NCI-H1417 (cell line): ENCODE results near the gene CTAGE8.
"Not testable (repeated sequence)": the region's sequence is repeated elsewhere in the genome, so short reads cannot be mapped to it uniquely, and the experiment has no call there.

Source experiments
- DNase-seq, 3 experiments: peaks; one replicate each; lab custom pipeline; 2025; lab: John Stamatoyannopoulos, UW

Gene CTAGE8, protein sequence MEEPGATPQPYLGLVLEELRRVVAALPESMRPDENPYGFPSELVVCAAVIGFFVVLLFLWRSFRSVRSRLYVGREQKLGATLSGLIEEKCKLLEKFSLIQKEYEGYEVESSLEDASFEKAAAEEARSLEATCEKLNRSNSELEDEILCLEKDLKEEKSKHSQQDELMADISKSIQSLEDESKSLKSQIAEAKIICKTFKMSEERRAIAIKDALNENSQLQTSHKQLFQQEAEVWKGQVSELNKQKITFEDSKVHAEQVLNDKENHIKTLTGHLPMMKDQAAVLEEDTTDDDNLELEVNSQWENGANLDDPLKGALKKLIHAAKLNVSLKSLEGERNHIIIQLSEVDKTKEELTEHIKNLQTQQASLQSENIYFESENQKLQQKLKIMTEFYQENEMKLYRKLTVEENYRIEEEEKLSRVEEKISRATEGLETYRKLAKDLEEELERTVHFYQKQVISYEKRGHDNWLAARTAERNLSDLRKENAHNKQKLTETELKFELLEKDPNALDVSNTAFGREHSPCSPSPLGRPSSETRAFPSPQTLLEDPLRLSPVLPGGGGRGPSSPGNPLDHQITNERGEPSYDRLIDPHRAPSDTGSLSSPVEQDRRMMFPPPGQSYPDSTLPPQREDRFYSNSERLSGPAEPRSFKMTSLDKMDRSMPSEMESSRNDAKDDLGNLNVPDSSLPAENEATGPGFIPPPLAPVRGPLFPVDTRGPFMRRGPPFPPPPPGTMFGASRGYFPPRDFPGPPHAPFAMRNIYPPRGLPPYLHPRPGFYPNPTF

DNA sequence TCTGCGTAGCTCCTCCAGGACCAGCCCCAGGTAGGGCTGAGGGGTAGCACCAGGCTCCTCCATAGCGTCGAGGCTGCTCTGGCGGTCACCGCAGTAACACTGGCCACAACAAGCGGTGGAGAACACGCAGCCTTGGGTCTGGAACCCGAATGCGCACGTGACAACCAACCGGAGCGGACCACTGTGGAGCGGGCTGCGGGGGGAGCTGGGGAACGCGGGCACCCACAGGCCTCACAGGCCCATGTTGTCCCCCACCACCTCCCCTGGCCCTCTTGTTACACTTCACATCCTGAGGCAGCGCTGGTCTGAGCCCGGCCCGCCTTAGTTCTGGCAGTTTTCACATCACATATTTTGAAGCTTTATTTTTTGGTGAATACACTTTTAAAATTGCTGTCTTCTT is at the start of gene CTAGE8:
Gene CTAGE8 (minus strand): TSS at position 101 of the 400 bp plus-strand sequence. CDS start 38 bp downstream, at position 63.
- DNase-seq = not testable (repeated sequence)

DNA sequence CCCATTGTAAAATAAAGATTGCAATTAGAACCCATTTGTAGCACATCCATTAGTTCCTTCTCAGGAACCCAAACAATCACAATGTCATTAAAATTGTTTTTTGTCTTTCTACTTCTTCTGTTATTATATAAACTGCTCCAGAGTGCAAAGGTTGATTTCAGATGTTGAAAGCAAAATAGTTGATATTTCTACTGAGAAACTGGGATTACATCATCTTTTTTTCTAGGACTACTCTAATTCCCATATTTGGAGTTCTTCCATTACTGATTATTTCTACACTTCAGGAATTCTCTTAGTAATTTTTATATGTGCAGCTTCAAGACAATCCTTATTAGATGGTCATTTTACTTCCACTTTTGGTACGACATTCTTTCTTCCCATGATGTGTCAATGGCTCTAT is 48.4 kb upstream of the CTAGE8 start:
- DNase-seq = not testable (repeated sequence)

DNA sequence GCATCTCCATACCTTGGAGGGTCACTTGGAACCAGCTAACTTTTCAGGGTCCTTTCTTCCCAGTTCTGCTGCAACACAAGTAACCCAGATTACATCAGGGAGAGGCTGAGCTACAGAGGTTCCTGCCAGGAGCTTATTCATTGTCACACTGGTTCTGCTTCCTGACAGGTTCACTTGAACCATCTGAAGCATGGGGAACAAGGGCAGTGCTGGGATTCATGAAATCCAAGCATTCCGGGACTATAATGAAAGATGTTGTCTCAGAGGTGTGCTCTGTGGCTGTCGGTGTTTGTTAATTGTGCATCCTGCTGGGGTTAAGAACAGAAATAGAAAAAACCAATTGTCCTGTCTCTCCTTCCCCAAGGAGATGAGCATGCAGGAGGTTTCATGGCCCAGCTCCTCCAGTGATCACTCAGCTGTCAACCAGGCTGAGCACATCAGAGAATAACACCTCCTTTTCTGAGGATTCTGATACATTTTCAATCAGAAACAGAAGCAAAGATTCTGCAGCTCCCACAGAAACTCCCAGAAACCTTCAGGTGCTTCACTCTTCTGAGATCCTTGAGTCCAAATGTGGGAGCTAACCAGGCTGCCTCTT is 42.9 kb upstream of the CTAGE8 start, which contains the start of gene OR2A1:
Gene OR2A1 (plus strand): TSS at position 548 of the 598 bp plus-strand sequence. CDS start 5,706 bp downstream, outside the sequence.
- DNase-seq = not testable (repeated sequence)

DNA sequence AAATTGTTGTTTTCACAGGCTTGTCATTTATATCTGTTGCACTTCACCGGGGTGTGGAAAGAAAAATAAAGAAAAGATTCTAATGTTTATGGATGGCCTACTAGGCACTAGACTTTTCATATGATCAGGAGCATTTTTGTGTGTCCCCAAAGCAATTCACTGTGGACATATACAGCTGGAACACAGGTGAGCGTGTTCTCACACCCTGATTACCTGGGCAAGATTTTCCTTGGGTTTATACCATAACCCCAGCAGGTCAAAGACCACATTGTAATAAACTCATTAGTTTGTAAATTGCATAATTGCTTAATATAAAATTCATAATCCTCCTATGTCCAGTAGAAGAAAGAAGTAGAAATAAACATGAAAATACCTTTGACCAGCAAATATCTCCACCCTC is 42.1 kb upstream of the CTAGE8 start:
- DNase-seq = not testable (repeated sequence)

DNA sequence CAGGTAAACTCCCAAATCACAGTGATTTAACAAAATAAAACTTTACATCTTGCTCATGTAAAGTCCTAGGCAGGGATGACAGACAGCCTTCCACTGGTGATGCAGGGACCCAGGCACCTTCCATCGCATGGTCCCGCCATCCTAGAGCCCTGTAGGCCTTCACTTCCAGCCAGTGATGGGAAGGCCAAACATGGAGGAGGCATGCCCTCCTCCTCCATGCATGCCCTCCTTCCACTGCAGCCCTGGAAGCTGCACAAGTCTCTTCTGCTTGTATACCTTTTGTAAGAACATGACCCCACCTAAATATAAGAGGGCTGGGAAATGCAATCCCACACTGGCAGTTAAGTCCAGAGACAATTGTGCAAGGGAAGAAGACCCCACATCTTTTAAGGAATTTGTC is 40.6 kb upstream of the CTAGE8 start:
- not testable (repeated sequence) for DNase-seq

DNA sequence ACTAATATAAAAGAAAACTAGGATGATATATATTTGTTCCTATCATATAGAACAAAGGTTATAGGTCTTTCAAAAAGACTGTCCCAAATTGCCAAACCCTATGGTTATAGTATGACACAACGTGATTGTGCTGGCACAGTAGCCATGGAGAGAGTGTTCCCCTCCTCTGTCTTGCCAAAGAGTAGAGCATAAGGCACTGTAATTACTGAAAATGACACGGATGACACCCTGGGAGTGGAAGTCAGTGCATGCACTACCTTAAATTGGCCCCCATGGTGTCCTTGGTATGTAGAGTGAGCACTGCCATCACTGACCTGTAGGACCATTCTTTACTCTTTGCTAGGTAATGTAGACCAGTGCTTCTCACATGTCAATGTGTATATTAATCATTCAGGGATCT is 36.1 kb upstream of the CTAGE8 start:
- not testable (repeated sequence) for DNase-seq

DNA sequence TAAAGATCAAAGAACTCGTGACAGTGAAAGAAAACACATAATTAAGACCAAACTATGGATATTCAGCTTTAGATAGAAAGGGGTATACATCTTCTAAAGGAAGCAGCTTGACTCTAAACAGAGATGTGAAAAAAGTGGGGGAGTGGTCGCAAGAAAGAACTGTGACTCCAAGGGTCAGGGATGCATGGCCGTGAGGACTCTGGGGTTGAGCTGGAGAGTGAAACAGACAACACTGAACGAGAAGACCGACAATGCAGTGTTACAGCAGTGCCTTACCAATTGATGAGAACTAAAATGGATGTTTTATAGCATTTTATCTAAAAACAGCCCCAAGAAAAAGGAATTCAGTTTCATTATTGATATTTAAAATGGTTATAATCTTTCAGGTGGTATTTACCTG is 34.5 kb upstream of the CTAGE8 start:
- not testable (repeated sequence) for DNase-seq

DNA sequence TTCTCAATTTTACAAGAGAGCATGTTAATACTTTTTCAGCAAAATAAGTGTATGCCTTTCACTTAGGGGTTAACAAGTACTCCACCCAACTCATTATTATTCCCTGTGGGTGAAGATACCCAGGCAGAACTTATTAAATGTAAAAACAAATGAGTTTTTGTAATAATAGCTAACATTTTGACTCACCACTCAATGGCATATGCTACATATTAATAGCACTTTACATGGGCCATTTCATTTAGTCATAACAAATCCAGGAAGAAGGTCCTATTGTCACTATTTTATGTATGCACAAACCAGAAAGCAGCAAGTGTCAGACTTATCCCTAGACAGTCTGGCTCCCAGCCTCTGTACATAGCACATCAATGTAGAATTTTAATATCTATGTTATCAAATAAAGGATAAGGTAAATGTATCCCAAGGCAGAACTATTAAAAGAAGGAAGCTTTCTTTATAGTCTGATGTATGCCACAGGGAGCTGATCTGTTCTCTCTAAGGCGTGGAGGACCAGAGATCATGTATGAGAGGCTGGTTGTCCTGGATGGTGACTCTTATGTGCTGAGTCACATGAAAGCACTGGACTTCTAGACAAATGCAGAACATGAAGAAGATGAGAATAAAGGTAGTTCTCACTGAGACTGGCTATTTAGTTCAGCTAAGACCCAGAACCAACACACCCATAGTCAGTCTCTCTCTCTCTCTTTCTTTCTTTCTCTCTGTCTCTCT is 33.7 kb upstream of the CTAGE8 start:
- DNase-seq = not testable (repeated sequence)

DNA sequence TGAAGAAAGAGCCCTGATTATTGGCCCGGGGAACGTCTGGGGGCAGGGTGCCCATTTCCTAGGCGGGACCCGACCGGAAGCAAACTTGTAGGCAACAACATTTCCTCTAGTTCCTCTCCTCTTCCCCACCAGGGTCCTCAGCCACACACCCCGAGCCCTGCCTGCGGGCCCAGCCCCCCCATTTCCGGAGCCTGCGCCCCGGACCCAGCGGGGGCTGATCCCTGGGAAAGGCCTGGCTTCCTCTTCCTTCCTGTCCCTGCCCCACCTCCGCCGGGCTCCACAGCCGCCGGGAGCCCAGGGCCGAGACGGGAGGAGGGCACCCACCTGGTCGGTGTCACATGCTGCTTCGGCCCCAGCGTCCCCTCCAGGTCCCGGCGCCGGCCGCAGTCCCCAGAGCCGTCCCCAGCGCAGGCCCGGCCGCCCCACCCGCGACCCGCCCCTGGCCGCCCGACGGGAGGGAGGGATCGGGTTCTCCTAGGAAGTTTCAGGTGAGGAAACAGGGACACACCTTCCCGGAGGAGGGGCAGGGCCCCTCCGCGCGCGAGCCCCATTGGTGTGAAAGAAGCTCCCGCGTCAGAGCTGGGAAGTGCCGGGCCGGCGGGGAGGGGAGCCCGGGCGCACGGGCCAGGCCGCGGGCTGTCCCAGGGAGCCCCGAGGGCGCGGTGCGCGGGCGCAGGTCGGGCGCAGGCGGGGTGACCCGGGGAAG is 24.9 kb upstream of the CTAGE8 start:
- not testable (repeated sequence) for DNase-seq

DNA sequence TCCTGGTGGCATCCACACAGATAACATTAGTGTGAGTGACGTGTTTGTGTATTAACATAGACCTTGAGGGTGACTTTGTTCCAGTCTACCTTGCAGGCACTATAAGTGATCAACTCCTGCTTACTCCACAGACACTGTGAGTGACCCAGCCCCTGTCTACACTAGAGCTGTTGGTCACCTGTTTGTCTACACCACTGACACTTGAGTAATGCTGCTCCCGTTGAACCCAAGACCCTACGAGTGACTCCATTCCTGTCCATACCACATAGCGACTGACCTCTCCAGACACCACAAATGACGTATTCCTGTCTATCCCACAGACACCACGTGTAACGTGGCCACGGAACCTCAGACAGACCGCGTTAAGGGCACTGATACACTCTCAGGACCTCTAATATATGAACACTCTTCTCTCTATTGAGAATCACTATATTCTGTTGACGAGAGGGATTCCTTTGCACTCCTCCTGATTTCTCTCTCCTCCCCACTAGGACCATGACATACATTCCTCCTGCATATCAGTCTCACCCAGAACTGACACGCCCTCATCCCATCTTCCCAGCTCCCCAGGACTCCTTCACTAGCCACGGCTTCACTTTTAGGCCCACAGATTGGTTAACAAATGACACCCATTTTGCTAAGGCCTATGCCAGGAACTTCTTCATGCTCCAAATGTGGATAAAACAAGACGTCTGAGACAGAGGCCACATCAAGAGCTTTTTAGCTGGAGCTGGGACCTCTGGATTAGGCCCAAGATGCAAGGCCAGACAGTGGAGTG is 23.5 kb upstream of the CTAGE8 start:
- not testable (repeated sequence) for DNase-seq

DNA sequence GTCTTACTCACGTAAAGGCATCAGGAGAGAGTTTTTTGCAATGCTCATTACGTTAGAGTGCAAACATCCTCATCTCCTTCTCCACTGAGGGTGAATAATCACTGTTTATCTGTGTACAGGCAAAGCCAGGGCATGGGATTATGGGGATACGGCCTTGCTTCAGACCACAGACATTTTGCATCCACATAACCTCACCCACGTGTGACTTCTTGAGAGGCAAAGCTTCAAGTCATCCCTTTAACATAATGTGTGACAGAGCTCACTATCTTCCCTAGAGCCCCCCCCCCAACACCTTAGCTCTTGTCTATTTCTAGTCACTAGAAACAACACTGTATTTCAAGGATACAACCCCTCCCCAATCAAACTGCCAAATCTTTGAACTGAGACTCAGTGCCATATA is 22.5 kb upstream of the CTAGE8 start:
- not testable (repeated sequence) for DNase-seq

DNA sequence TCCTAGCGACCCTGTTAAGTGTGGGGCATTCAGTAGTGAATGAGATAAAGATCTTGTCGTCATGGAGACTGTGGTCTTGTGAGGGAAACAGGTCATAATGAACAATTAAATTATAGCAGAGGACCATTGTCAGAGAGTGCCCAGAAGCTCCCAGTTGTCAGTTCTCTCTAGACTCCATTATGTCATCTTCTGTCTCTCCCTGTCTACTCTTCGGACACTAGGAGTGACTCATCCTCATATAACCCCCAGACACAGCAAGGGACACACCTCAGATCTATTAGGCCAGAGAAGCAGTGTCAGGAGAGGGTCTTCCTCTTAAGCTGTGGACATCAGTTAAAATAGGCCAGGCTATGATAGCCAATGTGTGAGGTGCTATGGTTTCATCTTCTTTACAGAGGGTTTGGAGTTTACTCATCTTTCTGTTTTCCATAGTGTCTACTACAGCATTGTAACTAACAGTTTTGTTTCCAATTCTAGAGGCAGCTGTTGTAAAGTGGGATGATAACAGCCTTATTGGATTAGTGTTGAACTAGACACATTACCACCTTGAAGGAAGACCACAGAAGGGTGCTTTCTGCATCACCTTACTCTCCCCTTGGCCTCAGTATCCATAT is 18.2 kb upstream of the CTAGE8 start:
- DNase-seq = not testable (repeated sequence)

DNA sequence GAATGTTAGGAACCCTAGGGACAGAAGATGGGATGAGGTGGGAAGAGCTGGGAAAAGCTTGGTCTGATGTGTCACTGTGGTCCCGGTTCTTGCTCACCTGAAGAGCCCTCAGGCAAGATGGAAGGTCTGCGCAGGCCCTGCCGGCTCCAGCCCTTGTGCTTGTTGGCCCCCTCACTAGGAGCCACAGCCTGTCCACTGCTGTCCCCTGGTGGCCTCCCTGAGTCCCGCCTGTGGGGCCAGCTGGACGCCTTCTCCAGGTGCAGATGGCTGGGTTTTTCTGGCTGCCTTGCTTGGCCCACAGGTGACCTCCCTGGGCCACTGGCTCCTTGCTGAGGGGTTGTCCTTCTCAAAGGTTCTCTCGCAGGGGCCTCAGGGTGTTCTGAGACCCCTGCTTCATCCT is 14.6 kb upstream of the CTAGE8 start:
- not testable (repeated sequence) for DNase-seq

DNA sequence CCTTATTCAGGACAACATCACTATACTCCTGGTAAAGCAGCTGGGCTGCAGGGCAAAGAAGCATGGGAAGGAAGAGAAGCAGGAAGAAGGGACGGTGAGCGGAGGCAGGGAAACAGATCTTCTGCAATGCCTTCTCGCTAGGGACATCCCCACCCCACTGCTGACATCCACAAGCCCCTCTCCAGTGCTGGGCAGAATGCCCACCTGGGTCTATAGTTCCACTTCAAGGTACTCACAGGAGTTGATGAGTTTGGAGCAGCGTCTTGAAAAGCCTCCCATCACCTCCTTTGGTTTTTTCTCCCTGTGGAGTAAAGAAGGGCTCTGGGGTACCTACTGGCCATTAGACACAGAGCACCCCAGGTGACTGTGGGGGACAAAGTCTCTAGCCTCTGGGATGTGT is 13.4 kb upstream of the CTAGE8 start:
- DNase-seq = not testable (repeated sequence)

DNA sequence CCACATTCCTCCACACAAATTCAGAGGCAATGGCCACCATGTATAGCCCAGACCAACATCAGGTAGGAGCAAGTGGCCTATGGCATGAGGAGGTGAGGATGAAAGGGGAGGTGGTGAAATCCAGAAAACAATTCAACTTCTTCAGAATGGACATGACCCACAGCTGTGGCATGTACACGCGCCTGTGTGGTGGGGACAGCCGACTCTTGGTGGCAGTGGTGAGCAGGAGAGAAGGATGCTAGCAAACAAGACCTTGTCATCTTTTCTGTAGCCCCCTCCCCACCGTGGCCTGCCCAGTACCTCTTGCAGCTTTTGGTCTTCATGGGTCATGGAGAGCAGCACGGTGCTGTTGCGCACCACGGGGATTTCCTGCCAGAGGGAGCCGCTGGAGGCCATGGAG is 12.9 kb upstream of the CTAGE8 start:
- DNase-seq = not testable (repeated sequence)

DNA sequence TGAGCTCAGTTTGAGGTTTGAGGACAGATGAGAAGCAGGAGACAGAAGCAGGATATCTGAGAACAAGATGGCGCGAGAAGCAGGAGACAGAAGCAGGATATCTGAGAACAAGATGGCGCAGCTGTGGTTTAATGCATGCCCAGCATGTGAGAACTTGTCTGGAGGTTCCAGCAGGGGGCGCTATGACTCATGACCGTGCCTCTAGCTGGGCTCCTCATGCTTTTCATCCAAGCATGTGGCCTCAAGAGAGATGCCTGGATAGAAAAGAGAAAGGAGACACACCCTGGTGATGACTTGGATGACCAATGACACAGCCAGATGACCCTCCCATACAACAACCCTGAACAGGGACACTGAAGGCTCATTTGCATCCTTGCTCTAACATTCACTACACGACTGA is 10.9 kb upstream of the CTAGE8 start:
- DNase-seq = not testable (repeated sequence)

DNA sequence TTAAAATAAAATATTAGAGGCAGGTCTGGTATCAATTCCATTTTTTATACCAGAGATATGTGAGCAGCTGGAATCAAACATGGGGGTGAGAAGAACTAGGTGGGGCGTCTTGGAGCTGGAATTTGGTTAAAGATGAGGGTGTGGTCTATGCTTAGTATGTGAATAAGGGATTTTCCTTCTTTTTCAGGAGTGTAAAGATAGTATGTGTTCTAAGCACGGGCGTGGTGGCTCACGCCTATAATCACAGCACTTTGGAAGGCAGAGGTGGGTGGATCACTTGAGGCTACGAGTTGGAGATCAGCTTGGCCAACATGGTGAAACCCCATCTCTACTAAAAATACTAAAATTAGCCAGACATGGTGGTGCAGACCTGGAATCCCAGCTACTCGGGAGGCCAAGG is 6.2 kb upstream of the CTAGE8 start:
- not testable (repeated sequence) for DNase-seq

DNA sequence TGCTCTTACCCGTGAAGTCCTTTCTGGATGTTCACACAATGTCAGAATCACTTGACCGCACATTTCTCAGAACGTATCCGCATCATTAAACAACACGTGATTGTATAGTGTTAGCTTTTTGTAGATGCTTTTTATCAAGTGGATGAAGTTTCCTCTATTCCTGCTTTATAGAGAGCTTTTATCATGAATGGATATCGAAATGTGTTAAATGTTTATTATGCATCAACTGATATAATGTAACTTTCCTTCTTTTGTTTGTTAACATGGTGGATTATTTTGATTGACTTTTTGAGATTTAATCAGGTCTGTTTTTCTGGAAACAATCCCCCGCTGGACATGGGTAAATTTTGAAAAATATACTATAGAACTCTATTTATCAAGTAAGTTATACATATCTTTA is 4.4 kb downstream of the CTAGE8 start, which contains the start of gene OR2A7:
Gene OR2A7 (minus strand): TSS at position 101 of the 400 bp plus-strand sequence. CDS start 5,164 bp downstream, outside the sequence.
- not testable (repeated sequence) for DNase-seq

DNA sequence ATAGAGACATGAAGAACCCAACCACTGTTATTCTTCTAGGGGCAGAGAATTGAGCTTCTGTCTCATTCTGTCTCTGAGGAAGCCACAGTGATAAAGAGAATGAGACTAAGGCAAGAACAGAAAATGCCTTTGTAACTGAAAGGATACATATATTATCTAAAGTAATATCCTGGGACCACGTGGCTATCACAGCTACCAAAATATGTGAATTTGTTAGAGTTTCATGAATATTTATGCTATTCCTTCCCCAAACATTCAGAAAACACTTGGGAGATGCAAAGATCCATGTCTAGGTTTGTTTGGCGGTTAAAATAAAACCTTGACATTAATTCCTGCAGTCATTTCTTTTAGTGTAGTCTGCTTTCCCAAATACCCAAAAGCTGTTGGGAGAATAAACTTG is 7.0 kb downstream of the CTAGE8 start:
- DNase-seq = not testable (repeated sequence)

DNA sequence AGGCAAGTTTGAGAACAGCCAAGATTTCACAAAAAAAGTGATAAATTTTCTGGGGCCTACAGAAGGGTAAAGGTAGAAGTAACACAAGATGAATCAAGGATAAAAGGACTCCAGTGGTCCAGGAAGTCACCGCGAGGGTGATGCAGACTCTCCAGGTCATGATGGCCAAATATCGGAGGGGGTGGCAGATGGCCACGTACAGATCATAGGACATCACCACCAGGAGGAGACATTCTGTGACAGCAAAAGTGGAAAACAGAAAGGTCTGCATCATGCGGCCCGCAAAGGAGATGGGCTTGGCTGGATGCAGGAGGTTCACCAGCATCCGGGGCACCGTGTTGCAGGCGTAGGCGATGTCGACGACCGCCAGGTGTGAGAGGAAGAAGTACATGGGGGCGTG is 10.0 kb downstream of the CTAGE8 start:
- DNase-seq = not testable (repeated sequence)
